HepG2 (cell line): ENCODE data around the gene CNIH3. TPM values are rescaled to one million over a fixed set of nuclear protein-coding genes. Genes with fewer than 3 reads are reported as not detected.

ENCODE experiments used
- ATAC-seq: fragments of 200-7000 bp; cut with Tn5 transposase; 3 replicates; pipeline ENCODE4 v1.9.1; 2020; ENCODE audit warnings: mild to moderate bottlenecking, moderate library complexity
- BruUV-seq: library from RNA; stranded (reverse); fragments of 400-500 nt; replicated peaks from 2 replicates; lab custom pipeline; 2021; lab: Mats Ljungman, UMichigan
- CTCF ChIA-PET: fragments of 300-600 bp; formaldehyde crosslinking; extraction: SDS; loops from one replicate; lab custom pipeline; 2021; ENCODE audit warnings: low total read pairs, inconsistent platforms, low intra/inter-chr PET ratio; lab: Yijun Ruan, JAX
- POLR2A ChIA-PET: fragments of 350-600 bp; sonication (Branson Sonifier 250); formaldehyde crosslinking; loops from one replicate; lab custom pipeline; 2020; ENCODE audit warnings: antibody characterized with exemption, inconsistent platforms; lab: Yijun Ruan, JAX
- DNase-seq: peaks from one replicate; pipeline ENCODE4 v3.0.0-alpha.2; 2015; ENCODE audit warnings: low spot score
- FAIRE-seq: peaks from 3 replicates; lab custom pipeline; 2011; peaks lifted over from hg19 to GRCh38; lab: Jason Lieb, UNC
- H2AFZ ChIP-seq: one replicate; pipeline ENCODE4 v1.6.1; 2011; ENCODE audit warnings: low read length, inconsistent platforms
- H3K27ac ChIP-seq: fragments of 300-600 bp; 3 replicates; pipeline ENCODE4 v1.8.0; 2011; ENCODE audit warnings: mixed run types, mild to moderate bottlenecking, mixed read lengths, low read length, inconsistent platforms; ENCODE audit not compliant: insufficient read depth; ENCODE audit errors: extremely low read length
- H3K27me3 ChIP-seq, 2 experiments: fragments of 200-600 bp in 1 of 2; 2 replicates in 1 of 2; 3 replicates in 1 of 2; pipeline versions ENCODE4 v1.6.0 to v1.8.0; 2011; ENCODE audit warnings: low read length in 2 of 2, mild to moderate bottlenecking in 2 of 2, moderate library complexity in 2 of 2, inconsistent platforms in 1 of 2; ENCODE audit not compliant: insufficient read depth in 2 of 2, control insufficient read depth in 1 of 2
- H3K36me3 ChIP-seq, 2 experiments: fragments of 200-600 bp in 1 of 2; replicated peaks in 1 of 2; 2 replicates in 1 of 2; 3 replicates in 1 of 2; pipeline versions ENCODE4 v1.5.1 to v1.8.0; 2011; ENCODE audit warnings: low read length in 2 of 2, inconsistent platforms in 1 of 2; ENCODE audit not compliant: insufficient read depth in 2 of 2, control insufficient read depth in 1 of 2
- H3K4me1 ChIP-seq: 2 replicates; pipeline ENCODE4 v1.5.1; 2012; ENCODE audit warnings: low read length, inconsistent platforms; ENCODE audit not compliant: insufficient read depth
- H3K4me2 ChIP-seq: 2 replicates; pipeline ENCODE4 v1.6.0; 2011; ENCODE audit warnings: low read depth, low read length, inconsistent platforms
- H3K4me3 ChIP-seq, 3 experiments: fragments of 200-600 bp in 1 of 3; sonication (generic), shearing (Covaris generic) in 1 of 3; replicated peaks in 1 of 3; 2 replicates each; pipeline ENCODE4 v1.5.1; 2011 to 2016; ENCODE audit warnings: low read length in 3 of 3, inconsistent platforms in 2 of 3, low read depth in 2 of 3, mild to moderate bottlenecking in 2 of 3, control low read depth in 1 of 3, mixed read lengths in 1 of 3; ENCODE audit not compliant: insufficient read depth in 1 of 3
- H3K79me2 ChIP-seq: one replicate; pipeline ENCODE4 v1.6.1; 2011; ENCODE audit warnings: low read length, inconsistent platforms; ENCODE audit not compliant: insufficient read depth
- H3K9ac ChIP-seq: 2 replicates; pipeline ENCODE4 v1.6.0; 2011; ENCODE audit warnings: mild to moderate bottlenecking, low read depth, low read length, inconsistent platforms; ENCODE audit not compliant: insufficient read depth
- H3K9me3 ChIP-seq: 2 replicates; pipeline ENCODE4 v1.5.1; 2012; ENCODE audit warnings: mild to moderate bottlenecking, low read length
- H4K20me1 ChIP-seq: 2 replicates; pipeline ENCODE4 v1.6.0; 2011; ENCODE audit warnings: inconsistent platforms, mild to moderate bottlenecking, low read length, moderate library complexity; ENCODE audit not compliant: insufficient read depth
- CHD2 ChIP-seq: IDR thresholded peaks from 2 replicates; pipeline ENCODE4 v1.6.1; 2011; ENCODE audit warnings: low read depth, low read length, improper control_type of control experiment
- HCFC1 ChIP-seq: fragments of 150-350 bp; IDR thresholded peaks from 2 replicates; pipeline ENCODE4 v1.6.1; 2014; ENCODE audit warnings: low read depth, low read length
- HDAC1 ChIP-seq: sonication (generic); formaldehyde crosslinking; IDR thresholded peaks from 2 replicates; pipeline ENCODE4 v1.5.1; 2020; ENCODE audit warnings: mild to moderate bottlenecking, missing genetic modification reagents
- HNRNPK ChIP-seq: fragments of 200-400 bp; formaldehyde crosslinking; IDR thresholded peaks from 2 replicates; pipeline ENCODE4 v1.6.1; 2018; ENCODE audit warnings: low read length, low read depth, moderate library complexity, mild to moderate bottlenecking; ENCODE audit not compliant: poor library complexity, severe bottlenecking
- KLF16 ChIP-seq, 2 experiments: sonication (generic) in 1 of 2; formaldehyde crosslinking in 1 of 2; IDR thresholded peaks; 2 replicates each; pipeline versions ENCODE4 v1.6.1 to v1.8.0; 2016 to 2023; ENCODE audit warnings: missing genetic modification reagents in 2 of 2, missing compliant biosample characterization in 1 of 2
- MBD4 ChIP-seq: IDR thresholded peaks from 2 replicates; pipeline ENCODE4 v1.6.1; 2012; ENCODE audit warnings: low read length, inconsistent platforms, borderline replicate concordance
- MXD4 ChIP-seq: IDR thresholded peaks from 2 replicates; pipeline ENCODE4 v1.6.1; 2016; ENCODE audit warnings: mild to moderate bottlenecking, missing biosample characterization, missing genetic modification reagents
- MYC ChIP-seq: sonication (generic); formaldehyde crosslinking; IDR thresholded peaks from 2 replicates; pipeline ENCODE4 v1.9.0; 2021; ENCODE audit warnings: missing genetic modification reagents, borderline replicate concordance
- PAWR ChIP-seq: sonication (generic); formaldehyde crosslinking; IDR thresholded peaks from 2 replicates; pipeline ENCODE4 v1.4.0; 2020; ENCODE audit warnings: missing genetic modification reagents, mild to moderate bottlenecking, borderline replicate concordance
- PHF20 ChIP-seq: sonication (generic); formaldehyde crosslinking; IDR thresholded peaks from 2 replicates; pipeline ENCODE4 v1.5.0; 2020; ENCODE audit warnings: mild to moderate bottlenecking, missing genetic modification reagents
- RXRA ChIP-seq: sonication (generic); formaldehyde crosslinking; IDR thresholded peaks from 2 replicates; pipeline ENCODE4 v1.5.1; 2020; ENCODE audit warnings: missing genetic modification reagents
- SALL1 ChIP-seq: sonication (generic); formaldehyde crosslinking; IDR thresholded peaks from 2 replicates; pipeline ENCODE4 v1.8.0; 2022; ENCODE audit warnings: mild to moderate bottlenecking, missing genetic modification reagents
- SNRNP70 ChIP-seq: fragments of 200-400 bp; formaldehyde crosslinking; IDR thresholded peaks from 2 replicates; pipeline ENCODE4 v1.6.1; 2017; ENCODE audit warnings: mild to moderate bottlenecking, low read depth, low read length, moderate library complexity
- ZBTB7A ChIP-seq: sonication (generic); formaldehyde crosslinking; IDR thresholded peaks from 2 replicates; pipeline ENCODE4 v1.8.0; 2022; ENCODE audit warnings: mild to moderate bottlenecking, missing genetic modification reagents
- ZC3H4 ChIP-seq: sonication (generic); formaldehyde crosslinking; IDR thresholded peaks from 2 replicates; pipeline ENCODE4 v1.4.0; 2020; ENCODE audit warnings: missing genetic modification reagents, borderline replicate concordance
- ZFX ChIP-seq: sonication (generic); formaldehyde crosslinking; IDR thresholded peaks from 2 replicates; pipeline ENCODE4 v1.4.0; 2020; ENCODE audit warnings: mild to moderate bottlenecking, low read depth, missing genetic modification reagents, moderate library complexity
- ZNF143 ChIP-seq: sonication (generic); formaldehyde crosslinking; IDR thresholded peaks from 2 replicates; pipeline ENCODE4 v1.4.0; 2020; ENCODE audit warnings: missing genetic modification reagents
- ZNF563 ChIP-seq: sonication (generic); formaldehyde crosslinking; IDR thresholded peaks from 2 replicates; pipeline ENCODE4 v1.8.0; 2022; ENCODE audit warnings: mild to moderate bottlenecking, moderate library complexity, missing genetic modification reagents
- ZNF644 ChIP-seq: IDR thresholded peaks from 2 replicates; pipeline ENCODE4 v1.6.1; 2016; ENCODE audit warnings: low read depth
- ZNF777 ChIP-seq: sonication (generic); formaldehyde crosslinking; IDR thresholded peaks from 2 replicates; pipeline ENCODE4 v1.4.0; 2020; ENCODE audit warnings: missing genetic modification reagents
- ZNF780A ChIP-seq: sonication (generic); formaldehyde crosslinking; IDR thresholded peaks from 2 replicates; pipeline ENCODE4 v1.8.0; 2022; ENCODE audit warnings: mild to moderate bottlenecking, missing genetic modification reagents, moderate library complexity
- WGBS: methylation state at CpG from one replicate; pipeline ENCODE4 v1.1.6; 2017; ENCODE audit warnings: low lambda C conversion rate; 5-methylcytosine and 5-hydroxymethylcytosine counted together
- in situ Hi-C: cut with HindIII; loops from 2 replicates; pipeline ENCODE4 v1.10.0; 2017; ENCODE audit warnings: low pct_unique_long_range_greater_than_20kb; ENCODE audit not compliant: extremely low pct_ligation_motif_present
- intact Hi-C: fragments of 100-400 bp; cut with micrococcal nuclease; formaldehyde crosslinking; loops from one replicate; pipeline ENCODE4 v1.10.0; 2022; ENCODE audit not compliant: unreplicated experiment
- polyA plus RNA-seq, 8 experiments: library from polyadenylated mRNA; depleted of rRNA in 3 of 8; stranded (reverse) in 7 of 8; unstranded in 1 of 8; fragments of >200 nt; fragmentation: Illumina TruSeq in 4 of 8; extraction: Trizol in 4 of 8; gene quantifications; 2 replicates each; pipeline versions ENCODE4 v1.2.1 to v1.2.3, GENCODE V29; 2011 to 2016; ENCODE audit warnings: low read depth in 4 of 8, missing spikeins in 1 of 8, mixed read lengths in 1 of 8; ENCODE audit not compliant: insufficient read depth in 1 of 8
- total RNA-seq, 5 experiments: library from RNA; depleted of rRNA; stranded (reverse); fragments of >200 nt; fragmentation: Illumina TruSeq; extraction: Trizol; gene quantifications; 2 replicates each; pipeline ENCODE4 v1.2.3, GENCODE V29; 2016; ENCODE audit warnings: low read depth in 1 of 5
- TF ChIP-seq, protein P1 (sequence below): sonication (generic); formaldehyde crosslinking; IDR thresholded peaks from 2 replicates; pipeline ENCODE4 v1.5.0; 2020; ENCODE audit warnings: missing genetic modification reagents, mild to moderate bottlenecking, borderline replicate concordance
- TF ChIP-seq, protein P2 (sequence below): sonication (generic); formaldehyde crosslinking; IDR thresholded peaks from 2 replicates; pipeline ENCODE4 v1.4.0; 2020; ENCODE audit warnings: mild to moderate bottlenecking, low read depth, missing genetic modification reagents

CNIH3 gene
- total and polyA plus RNA-seq, 2 of the 13 experiments (the other 11 are each of a cell fraction or from before 2014, with no cell fraction given) = 0.36 to 1.1 TPM

DNA sequence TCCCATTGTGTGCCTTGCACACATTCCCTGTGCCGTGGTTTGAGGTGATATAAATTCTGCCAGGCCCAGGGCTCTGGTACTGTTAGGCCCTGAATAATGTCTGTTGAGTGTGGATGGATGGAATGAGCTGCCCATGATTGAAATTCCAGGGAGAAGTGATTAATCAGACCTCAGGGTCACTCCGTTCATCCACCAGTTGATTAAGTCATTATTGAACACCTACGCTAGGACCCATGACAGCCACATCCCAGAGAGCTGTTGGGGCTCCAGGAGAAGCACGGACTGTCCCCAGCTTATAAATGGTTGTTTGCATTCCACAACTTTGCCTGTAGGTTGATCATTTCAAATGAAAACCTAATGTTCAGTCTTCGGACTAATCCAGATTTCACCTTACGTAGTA lies 98.4 kb downstream of the CNIH3 start (continued):
- TF ChIP-seq MXD4 (no peak), HDAC1 (CRISPR knock-in tag) (no peak), ZNF563 (CRISPR knock-in tag) (no peak), CHD2 (no peak)
- TF ChIP-seq, protein P1, sequence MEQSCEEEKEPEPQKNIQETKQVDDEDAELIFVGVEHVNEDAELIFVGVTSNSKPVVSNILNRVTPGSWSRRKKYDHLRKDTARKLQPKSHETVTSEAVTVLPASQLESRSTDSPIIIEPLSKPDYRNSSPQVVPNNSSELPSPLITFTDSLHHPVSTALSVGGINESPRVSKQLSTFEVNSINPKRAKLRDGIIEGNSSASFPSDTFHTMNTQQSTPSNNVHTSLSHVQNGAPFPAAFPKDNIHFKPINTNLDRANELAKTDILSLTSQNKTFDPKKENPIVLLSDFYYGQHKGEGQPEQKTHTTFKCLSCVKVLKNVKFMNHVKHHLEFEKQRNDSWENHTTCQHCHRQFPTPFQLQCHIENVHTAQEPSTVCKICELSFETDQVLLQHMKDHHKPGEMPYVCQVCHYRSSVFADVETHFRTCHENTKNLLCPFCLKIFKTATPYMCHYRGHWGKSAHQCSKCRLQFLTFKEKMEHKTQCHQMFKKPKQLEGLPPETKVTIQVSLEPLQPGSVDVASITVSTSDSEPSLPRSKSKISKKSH (CRISPR knock-in tag) = no peak

DNA sequence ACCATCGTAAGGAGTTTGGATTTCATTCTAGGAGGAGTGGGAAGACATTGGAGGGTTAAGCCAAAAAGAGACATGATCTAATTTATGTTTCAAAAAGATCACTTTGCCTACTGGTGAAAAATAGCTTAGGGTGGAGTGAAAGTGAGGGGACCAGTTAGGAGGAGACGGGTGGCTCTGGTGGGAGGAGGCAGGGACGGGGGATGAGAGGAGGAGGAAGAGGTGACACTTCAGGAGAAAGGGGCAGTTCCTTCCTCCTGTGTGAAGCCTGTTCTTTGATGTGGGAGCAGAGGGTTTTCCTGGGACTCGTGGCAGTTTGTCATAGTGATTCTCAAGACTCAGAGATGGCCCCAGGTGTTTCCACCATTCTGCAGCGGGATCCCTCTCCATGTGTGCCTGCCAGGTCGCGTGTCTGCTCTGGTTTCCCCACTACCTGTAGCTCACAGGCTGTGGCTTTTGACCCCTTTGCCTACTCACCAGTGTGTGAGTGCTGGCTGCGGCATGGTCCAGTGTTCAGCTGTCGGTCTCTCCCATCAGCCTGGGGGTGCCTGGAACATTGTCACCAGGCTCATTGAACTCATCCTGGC lies 102.4 kb downstream of the CNIH3 start:
- no peak for ATAC-seq

More for the DNA sequence above, 102.4 kb downstream of the CNIH3 start:
- H3K4me2 ChIP-seq = no peak overlapping the region
- no peak for DNase-seq
- no peak overlapping the region for H3K27ac ChIP-seq
- TF ChIP-seq RXRA (CRISPR knock-in tag) (no peak), MBD4 (no peak), ZC3H4 (CRISPR knock-in tag) (no peak), SALL1 (CRISPR knock-in tag) (no peak), SNRNP70 (no peak), ZFX (CRISPR knock-in tag) (no peak), ZNF780A (CRISPR knock-in tag) (no peak), ZBTB7A (no peak), HNRNPK (no peak), ZNF777 (no peak), KLF16 (CRISPR knock-in tag; IDR thresholded peaks at IDR 0.05) (no peak), PAWR (CRISPR knock-in tag) (no peak), ZNF143 (CRISPR knock-in tag) (no peak), HCFC1 (no peak), ZNF644 (CRISPR knock-in tag) (no peak), MYC (no peak), PHF20 (no peak)
- TF ChIP-seq, protein P2, sequence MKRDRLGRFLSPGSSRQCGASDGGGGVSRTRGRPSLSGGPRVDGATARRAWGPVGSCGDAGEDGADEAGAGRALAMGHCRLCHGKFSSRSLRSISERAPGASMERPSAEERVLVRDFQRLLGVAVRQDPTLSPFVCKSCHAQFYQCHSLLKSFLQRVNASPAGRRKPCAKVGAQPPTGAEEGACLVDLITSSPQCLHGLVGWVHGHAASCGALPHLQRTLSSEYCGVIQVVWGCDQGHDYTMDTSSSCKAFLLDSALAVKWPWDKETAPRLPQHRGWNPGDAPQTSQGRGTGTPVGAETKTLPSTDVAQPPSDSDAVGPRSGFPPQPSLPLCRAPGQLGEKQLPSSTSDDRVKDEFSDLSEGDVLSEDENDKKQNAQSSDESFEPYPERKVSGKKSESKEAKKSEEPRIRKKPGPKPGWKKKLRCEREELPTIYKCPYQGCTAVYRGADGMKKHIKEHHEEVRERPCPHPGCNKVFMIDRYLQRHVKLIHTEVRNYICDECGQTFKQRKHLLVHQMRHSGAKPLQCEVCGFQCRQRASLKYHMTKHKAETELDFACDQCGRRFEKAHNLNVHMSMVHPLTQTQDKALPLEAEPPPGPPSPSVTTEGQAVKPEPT (CRISPR knock-in tag) = no peak
- TF ChIP-seq, all 625 proteins: peak for 0
- no peaks in the 10 kb centered on the region for H3K79me2 ChIP-seq
- no peaks in the 10 kb centered on the region for H4K20me1 ChIP-seq
- H3K36me3 ChIP-seq = no peaks in the 10 kb centered on the region
- no TSS peak for BruUV-seq
- in situ Hi-C loops = no loop called here
- H2AFZ ChIP-seq = no peak overlapping the region
- POLR2A ChIA-PET = no interaction called here
- H3K4me3 ChIP-seq = no peak overlapping the region
- FAIRE-seq = no peak
- no peaks in the 10 kb centered on the region for H3K9me3 ChIP-seq
- no peak overlapping the region for H3K9ac ChIP-seq
- intact Hi-C loops = no loop called here
- H3K27me3 ChIP-seq = peaks cover 0 to 11% of the 10 kb centered on the region in 2 experiments; a peak in 2 of 5 replicates
- no peaks in the 10 kb centered on the region for H3K4me1 ChIP-seq
- CTCF ChIA-PET = no interaction called here
- 50% methylated on average over 8 of the region's 9 CpGs for WGBS
